ENCODE data around the gene C20orf144.

Gene C20orf144

DNA sequence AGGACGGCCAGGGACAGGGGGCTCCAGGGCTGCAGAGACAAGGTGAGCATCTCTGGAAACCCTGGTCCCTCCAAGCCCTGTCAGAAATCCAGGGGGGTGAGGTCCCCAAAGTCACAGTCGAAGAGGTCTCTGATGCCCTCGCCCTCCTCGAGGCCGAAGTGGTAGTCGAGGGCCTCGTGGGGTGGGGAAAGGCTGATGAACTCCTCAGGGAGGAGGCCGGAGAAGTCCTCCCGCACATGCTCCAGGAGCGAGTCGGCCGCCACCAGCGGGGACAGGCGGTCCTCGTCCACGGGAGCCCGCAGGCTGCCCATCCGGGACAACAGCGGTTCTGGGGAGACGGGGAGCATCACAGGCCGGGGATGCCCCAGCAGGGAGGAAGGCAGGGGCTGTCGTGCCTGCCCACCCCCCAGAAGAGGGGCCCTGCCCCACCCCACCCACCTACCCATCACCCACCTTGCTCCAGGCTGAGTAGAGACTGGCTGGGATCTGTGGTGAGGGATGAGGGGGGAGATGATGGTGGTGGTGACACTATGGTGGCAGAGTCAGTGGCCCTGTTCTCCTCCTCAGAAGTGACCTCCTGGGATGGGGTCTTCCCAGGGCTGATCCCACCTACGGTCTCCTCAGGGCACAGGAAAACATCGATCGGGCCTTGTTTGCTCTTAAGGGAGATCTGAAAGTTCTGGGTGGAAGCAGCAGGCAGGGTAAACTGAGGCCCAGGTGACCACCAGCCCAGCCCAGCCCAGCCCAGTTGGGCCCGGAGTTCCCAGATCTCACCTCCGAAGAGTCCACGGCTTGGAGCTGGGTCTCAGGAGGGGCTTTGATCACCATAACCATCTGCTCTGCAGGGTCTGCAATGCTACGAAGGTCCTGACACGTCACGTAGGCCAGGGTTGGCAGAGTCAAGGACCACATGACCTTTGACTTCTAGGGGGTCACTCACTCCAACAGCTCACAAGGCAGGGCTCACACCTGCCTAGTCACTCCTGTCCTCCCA is 14.8 kb downstream of the C20orf144 start:
- DNase-seq (ENCODE audit: low spot score): no peak

GRCh38 chr20:33677991-33678702 is 16.0 kb downstream of the C20orf144 start:
- no peak for DNase-seq (ENCODE audit: low spot score)

DNA sequence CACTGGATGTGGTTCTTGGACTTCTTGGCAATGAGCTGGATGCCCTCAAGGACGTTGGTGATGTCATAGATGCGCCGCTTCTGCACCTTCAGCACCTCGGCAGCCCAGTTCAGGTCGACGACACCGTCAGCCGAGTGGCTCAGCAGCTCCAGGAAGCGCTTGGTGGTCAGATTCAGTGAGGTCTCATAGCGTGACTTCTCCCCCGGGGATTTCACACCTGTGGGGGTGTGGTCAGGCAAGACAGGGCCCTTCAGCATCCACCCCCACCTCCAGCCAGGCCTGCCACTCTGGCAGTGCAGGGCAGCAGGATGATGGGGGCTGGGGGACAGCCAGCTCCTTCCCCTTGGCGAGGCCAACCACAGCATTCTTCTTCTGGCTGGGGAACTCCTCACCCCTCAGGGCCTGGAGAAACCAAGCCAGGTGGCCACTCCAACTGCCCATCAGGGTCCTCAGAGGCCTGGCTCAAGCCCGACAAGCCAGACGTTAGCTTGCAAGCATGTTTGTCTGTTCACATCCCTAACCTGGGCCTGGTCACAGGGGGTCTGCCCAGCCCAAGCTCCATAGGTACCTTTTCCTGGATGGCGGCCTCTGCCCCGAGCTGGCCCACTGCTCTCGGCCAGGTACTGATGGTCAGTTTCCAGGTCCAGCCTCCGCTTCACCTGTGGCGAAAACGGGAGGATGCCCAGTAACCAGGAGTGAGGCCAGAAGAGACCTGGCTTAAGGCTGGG is 17.8 kb downstream of the C20orf144 start:
- no peak for DNase-seq (ENCODE audit: low spot score)

DNA sequence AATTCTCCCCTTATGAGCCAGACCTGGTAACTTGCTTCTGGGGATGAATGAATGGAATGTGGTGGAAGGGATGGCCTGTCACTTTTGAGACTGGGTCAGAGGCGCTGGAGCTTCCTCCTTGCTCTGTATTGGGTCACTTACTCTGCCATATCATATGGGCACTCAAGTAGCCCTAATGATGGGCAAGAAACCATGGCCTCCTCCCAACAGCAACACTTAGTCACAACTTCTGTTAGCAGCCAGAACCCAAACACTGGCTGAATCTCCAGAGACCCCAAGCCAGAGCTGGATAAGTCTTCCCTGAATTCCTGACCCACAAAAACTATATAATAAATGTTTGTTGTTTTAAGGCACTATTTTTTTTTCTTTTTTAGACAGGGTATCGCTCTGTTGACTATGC is 18.6 kb downstream of the C20orf144 start:
- no peak for DNase-seq (ENCODE audit: low spot score)

- DNase-seq (ENCODE audit: low spot score): no peak
Observed at GRCh38 chr20:33681288-33681687, 19.2 kb downstream of the C20orf144 start.

- DNase-seq (ENCODE audit: low spot score): no peak
Observed at GRCh38 chr20:33681728-33682353, 19.7 kb downstream of the C20orf144 start.

GRCh38 chr20:33684533-33685327 is 22.6 kb downstream of the C20orf144 start:
- DNase-seq (ENCODE audit: low spot score): peak; percentile 49

DNA sequence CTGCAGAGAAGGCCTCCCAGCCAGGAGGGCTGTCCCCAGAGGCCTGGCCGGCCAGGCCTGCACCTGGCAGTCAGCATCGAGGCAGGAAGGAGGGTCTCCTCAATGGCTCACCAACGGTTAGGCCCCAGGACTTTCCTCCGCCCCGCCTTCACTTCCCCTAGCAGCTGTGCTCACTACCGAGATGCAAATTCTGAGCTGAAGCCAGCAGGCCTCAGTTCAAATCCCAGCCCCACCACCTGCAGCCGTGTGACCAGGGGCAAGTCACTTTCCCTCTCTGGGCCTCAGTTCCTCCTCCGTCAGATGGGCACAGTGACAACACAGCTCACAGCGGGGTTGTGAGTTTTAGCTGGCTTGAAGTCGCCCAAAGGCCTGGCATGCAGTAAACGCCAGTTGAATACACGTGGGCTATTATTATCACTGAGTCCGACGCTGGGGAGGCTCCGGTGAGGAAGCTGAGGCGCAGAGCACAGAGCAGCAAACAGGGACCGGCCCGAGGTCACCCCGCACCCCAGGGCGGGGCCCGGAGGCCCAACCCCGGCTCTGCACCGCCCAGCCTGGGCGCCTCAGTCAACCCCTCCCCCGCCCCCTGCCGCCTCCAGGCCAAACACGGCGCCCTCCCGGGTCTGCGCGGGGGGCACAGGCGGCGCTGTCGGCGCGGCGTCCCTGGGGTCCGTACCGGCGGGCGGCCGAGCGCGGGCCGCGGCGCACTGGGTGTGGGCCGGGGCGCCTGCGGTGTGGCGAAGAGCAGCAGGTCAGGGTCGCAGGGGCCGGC is 23.4 kb downstream of the C20orf144 start:
- no peak for DNase-seq (ENCODE audit: low spot score)

DNA sequence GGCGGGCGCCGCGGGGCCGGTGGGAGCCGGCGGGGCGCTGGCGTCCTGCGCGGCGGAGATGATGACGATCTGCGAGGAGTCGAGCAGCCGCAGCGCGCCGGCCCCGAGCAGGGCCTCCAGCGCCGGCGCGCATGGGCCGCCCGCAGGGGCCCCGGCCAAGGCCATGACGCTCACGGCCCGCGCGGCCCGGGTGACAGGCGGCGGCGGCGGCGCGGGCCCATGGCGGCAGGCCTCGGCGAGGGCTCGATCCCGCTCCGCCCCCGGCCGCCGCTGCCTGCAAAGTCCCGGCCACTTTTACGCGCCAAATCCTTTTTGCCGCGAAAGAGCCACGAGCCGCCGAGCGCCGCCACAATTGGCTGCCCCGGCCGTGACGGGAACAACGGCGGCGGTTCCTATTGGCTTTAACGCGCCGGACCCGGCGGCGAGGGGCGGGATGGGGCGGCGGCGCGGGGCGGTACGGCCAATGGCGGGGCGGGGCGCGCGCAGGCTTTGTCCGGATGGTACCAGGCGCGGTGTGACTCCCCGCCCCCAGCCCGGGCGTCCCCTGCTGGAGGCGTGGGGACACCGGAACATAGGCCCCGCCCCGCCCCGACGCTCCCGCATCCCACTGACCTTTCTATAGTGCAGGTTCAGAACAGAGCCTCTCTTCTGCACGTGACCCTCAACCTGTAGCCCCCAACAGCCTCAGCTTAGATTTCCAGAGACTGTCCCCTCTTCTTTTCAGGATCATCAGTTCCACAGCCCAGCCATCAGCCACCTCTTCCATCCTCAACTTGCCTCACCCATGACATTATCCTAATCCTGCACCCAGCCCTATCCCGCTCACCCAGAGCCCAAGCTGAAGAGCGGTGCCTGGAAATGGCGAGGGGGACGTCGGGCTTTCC is 24.2 kb downstream of the C20orf144 start, which contains the start of gene E2F1:
TSS of gene E2F1 (minus strand) at position 286 of the 884 bp plus-strand sequence. CDS start at position 165, 121 bp downstream.
- peak; percentile 84 for DNase-seq (ENCODE audit: low spot score)

DNA sequence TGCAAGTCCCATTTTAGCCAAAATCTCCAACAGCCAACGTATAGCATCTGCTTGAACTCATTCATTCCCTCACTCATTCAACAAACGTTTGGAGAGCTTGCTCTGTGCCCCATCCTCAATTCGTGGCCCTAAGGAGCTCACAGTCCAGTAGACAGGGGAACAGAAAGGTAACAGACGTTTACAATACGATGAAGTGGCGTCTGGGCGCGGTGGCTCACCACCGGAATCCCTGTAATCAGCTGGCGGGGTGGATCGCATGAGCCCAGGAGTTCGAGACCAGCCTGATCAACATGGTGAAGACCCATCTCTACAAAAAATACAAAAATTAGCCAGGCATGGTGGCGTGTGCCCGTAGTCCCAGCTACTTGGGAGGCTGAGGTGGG is 24.8 kb downstream of the C20orf144 start:
- DNase-seq (ENCODE audit: low spot score): no peak

GRCh38 chr20:33687370-33687915 is 25.3 kb downstream of the C20orf144 start:
- DNase-seq (ENCODE audit: low spot score): no peak

DNA sequence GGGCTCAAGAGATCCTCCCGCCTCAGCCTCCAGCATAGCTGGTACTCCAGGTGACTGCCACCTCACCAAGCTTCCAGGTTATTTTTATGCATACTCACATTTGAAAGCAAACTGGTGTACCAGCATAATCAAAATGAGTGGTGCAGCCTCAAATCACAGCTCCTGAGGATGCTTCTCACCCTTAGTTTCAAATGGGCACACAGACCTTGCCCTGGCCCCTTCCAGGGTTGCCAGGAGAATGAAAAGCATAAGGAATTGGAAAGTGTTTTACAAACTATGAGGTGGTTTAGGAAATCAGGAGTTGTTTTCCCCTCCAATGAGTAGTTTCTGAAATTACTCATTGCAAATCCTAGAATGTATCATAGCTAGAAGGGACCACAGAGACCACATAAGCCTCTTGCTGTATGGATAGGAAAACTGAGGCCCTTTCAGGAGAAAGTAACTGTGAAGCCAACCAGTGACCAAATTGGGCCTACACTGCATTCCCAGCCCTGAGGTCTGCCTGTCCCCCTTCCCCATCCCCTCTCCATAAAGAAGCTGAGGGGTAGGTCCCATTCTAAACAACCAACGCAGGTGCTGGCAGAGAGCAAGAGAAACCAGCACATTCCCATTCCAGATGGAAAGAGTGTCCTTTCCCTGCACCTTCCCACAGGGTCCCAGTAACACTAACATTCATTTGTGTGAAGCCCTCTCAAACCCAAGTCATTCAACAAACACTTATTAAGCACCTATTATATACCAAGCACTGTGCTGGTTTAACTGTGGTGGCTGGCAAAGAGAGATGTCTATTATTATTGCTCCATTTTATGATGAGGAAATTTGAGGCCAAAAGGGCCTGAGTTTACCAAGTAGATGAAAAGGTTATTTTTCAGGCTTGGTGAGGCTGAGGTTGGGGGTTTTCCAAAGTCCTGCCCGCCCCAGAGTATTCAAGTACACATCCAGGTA is 26.1 kb downstream of the C20orf144 start:
- no peak for DNase-seq (ENCODE audit: low spot score)

DNA sequence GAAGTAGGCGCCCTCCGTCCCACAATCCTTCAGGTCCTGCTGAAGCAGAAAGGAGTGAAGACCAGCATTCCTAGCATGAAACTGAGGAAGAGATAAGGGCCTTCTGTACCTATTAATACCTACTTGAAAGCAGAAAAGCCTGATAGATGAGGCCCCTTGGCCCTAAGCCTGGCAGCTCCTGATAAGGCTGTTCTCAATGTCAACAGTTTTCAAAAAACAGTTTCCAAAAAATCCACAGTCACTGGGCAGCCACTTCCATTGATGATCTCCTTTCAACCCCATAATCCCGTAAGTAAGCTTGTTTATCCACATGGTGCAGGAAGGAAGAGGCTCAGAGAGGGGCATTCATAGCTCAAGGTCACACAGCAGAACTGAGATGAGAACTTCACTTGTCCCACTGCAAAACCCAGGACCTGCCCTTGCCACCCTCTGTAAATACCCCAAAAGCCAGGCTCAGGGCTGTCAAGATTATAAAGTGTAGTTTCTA is 26.9 kb downstream of the C20orf144 start:
- no peak for DNase-seq (ENCODE audit: low spot score)

GRCh38 chr20:33689493-33689892 is 27.4 kb downstream of the C20orf144 start:
- DNase-seq (ENCODE audit: low spot score): no peak

- DNase-seq (ENCODE audit: low spot score): peak; percentile 36
Observed at GRCh38 chr20:33689973-33690372, 27.8 kb downstream of the C20orf144 start.

- DNase-seq (ENCODE audit: low spot score): no peak
Observed at GRCh38 chr20:33693289-33693688, 31.2 kb downstream of the C20orf144 start.
